Nucleus accumbens (tissue), 56 donors: Measurements from ENCODE around the gene ATG9A.
"Not testable (repeated sequence)": the region's sequence is repeated elsewhere in the genome, so short reads cannot be mapped to it uniquely, and the experiment has no call there.

Experiments used
- DNase-seq, 56 donors: peaks; one replicate each; lab custom pipeline; 2025; lab: John Stamatoyannopoulos, UW

Gene ATG9A

GRCh38 chr2:219207134-219207883, 22.1 kb downstream of the ATG9A start:
- peak in 1 of 56 donors; percentile 78 for DNase-seq

- DNase-seq, result peak; percentile 54 to 97 (median 91)
Observed at GRCh38 chr2:219206328-219207133, 22.9 kb downstream of the ATG9A start, which contains the start of gene ZFAND2B. ZFAND2B (plus strand) TSS chr2:219206782; CDS start chr2:219206988, 206 bp downstream.

DNA sequence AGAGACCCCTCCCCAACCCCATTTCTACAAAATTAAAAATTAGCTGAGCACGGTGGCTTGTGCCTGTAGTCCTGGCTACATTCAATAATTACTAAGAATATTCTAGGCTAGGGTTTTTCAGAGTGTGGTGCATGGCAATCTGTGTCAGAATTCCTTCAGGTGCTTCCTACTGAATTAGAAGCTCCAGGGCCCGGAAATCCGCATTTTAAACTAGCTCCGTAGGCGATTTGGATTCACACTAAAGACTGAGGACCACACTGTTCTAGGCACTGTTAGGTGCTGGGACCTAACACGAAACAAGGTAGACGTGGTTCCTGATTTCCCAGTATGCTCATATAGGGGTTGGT, 23.5 kb downstream of the ATG9A start:
- no peak for DNase-seq

DNA sequence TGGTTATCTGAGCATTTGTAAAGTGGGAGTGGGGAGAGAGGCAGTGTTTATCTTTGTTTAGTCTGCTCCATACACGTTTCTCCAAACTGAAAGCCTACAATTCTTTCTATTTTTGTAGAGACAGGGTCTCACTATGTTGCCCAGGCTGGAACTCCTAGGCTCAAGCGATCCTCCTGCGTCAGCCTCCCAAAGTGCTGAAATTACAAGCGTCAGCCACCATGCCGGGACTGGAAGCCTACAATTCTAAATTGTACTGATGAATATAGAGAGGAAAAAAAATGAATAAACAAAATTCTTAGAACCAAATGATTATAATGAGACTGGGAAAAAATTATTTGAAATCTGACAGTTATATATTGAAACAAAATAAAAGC, 24.3 kb downstream of the ATG9A start:
- DNase-seq, result no peak

- no peak for DNase-seq
Observed at GRCh38 chr2:219204425-219205164, 24.8 kb downstream of the ATG9A start.

GRCh38 chr2:219201331-219201730, 28.1 kb downstream of the ATG9A start:
- DNase-seq, result not testable (repeated sequence)

DNA sequence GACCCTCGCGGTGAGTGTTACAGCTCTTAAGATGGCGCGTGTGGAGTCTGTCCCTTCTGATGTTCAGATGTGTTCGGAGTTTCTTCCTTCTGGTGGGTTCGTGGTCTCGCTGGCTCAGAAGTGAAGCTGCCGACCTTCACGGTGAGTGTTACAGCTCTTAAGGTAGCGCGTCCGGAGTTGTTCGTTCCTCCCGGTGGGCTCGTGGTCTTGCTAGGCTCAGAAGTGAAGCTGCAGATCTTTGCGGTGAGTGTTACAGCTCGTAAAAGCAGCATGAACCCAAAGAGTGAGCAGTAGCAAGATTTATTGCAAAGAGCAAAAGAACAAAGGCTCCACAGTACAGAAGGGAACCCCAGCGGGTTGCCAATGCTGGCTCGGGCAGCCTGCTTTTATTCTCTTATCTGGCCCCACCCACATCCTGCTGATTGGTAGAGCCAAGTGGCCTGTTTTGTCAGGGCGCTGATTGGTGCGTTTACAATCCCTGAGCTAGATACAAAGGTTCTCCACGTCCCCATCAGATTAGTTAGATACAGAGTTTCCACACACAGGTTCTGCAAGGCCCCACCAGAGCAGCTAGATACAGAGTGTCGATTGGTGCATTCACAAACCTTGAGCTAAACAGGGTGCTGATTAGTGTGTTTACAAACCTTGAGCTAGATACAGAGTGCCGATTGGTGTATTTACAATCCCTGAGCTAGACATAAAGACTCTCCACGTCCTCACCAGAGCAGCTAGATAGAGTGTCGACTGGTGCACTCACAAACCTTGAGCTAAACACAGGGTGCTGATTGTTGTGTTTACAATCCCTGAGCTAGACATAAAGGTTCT, 28.7 kb downstream of the ATG9A start:
- peak in 2 of 56 donors; percentile 2 to 11 for DNase-seq

- DNase-seq, result no peak
Observed at GRCh38 chr2:219199470-219200211, 29.8 kb downstream of the ATG9A start.

- no peak for DNase-seq
Observed at GRCh38 chr2:219198974-219199373, 30.5 kb downstream of the ATG9A start.

DNA sequence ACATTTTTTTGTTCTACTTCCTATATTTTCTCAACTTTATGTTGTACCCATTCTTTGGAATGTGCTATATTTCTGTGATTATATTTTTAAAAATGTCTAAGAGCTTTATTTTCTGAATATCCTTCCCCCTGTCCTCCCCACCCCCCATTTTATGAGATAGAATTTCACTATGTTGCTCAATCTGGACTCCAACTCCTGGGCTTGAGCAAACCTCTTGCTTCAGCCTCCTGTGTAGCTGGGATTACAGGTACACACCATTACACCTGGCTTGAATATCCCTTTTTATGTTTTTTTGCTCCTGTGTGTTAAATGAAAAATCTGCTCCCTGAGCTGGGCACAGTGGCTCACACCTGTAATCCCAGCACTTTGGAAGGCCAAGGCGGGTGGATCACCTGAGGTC, 32.0 kb downstream of the ATG9A start:
- DNase-seq, result no peak

DNA sequence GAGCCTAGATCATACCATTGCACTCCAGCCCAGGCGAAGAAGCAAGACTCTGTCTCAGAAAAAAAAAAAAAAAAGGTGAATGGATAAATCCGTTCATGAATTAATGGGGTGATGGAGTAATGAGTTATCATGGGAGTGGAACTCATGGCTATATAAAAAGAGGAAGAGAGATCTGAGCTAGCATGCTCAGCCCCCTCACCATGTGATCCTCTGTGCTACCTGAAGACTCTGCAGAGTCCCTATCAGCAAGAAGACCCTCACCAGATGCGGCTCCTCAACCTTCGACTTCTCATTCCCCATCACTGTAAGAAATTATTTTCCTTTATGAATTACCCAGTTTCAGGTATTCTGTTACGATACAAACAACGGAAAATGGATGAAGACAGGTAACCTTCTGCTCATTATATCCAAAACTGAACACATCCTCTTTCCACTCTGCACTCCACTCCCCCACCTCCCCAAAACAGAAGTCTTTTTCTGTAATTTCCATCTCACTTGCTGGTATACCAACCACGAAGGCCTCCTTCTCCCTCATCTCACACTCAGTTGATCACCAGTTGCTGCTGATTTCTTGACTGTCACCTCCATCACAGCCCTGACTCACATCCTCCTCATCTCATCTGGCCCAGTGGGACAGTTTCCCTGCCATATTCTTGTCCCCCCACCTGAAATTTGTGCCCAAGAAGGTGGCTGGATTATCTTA, 42.5 kb downstream of the ATG9A start:
- DNase-seq, result no peak

DNA sequence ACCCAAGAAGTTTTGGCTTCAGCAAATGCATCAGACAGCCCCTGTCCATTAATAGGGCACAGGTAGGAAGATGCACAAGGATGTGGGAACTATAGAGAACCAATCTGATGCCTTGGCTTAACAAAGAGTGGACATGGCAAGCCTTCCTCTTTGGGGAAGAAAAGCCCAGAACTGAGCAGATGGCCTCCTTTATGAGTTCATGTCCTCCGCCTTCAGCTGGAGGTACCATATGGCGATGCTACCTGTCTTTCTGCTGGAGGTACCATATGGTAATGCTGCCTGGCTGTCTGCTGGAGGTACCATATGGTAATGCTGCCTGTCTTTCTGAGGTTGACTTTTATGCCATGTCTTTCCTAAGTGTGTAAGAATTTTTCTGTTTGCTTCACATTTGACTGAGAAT, 45.3 kb downstream of the ATG9A start:
- DNase-seq, result no peak

DNA sequence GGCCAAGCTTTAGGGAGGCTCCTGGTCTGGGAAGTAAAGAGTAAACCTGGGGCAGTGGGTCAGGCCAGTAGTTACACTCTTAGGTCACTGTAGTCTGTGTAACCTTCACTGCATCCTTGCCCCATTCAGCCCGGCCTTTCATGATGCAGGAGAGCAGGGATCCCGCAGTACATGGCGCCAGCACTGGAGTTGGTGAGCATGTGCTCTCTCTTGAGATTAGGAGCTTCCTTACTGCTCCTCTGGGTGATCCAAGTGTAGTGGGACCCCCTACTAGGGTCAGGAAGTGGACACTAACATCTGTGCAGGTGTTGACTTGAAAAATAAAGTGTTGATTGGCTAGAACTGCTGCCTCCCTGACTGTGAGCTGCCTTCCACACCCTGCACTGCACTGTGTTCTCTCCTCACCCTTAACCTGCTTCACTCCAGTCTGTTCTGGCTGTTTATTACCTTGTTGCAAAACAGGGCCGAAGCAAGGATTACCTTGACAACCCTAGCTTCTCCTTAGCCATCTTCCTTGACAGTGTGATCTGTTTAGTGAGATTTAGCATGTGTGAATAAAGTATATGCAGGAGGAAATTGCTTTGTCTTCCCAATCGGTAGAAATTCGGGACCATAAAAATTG, 46.2 kb downstream of the ATG9A start:
- no peak for DNase-seq

- no peak for DNase-seq
Observed at GRCh38 chr2:219182331-219183150, 46.9 kb downstream of the ATG9A start.

DNA sequence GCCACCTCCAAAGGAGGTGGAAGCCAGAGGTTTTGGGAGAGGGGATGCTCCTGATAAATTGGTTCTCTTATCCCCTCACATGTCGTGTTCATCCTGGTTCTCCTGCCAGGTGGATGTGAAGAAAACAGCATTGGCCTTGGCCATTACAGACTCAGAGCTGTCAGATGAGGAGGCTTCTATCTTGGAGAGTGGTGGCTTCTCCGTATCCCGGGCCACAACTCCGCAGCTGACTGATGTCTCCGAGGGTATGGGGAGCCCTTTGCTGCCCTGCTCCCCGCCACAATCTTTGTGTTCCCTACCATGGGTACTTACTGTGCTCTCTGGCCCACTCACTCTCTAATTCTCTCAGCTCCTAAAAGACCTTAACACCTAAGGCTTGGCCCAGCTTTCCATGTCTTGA, 47.9 kb downstream of the ATG9A start:
- no peak for DNase-seq

- DNase-seq, result no peak
Observed at GRCh38 chr2:219180961-219181360, 48.5 kb downstream of the ATG9A start.

DNA sequence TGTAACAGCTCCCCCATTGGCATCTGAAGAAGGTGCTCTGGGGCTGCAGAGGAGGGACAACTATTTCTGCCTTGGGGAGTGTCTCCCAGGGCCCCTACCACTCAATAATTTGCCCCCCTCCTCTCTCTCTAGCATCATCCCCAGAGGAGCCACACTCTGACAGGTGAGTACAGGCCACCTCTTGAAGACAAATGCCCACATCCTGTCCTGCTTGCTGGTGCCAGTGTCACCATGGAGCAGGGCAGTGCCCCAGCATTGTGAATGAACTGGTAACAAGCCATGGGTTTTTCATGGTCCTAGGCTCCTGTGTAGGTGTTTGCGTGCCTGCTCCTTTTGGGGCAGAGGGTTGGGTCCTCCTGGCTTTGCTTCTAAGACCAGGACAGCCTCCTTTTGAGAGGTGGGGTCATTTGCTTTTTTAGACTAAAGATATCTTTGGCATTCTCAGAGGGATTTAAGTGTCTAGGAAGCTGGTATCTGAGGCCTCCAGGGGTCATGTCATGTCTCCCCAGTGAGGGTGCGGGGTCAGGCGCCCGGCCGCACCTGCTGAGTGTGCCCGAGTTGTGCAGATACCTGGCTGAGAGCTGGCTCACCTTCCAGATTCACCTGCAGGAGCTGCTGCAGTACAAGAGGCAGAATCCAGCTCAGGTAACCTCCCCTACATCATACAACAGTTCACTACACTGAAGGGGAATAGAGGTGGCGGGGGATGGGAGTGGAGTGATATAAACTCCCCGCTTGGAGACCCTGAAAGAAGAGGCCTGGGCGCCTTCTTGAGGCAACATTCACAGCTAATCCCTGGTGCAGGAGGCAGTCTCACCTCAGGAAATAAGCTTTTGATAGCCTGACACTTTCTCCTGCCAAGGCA, 49.6 kb downstream of the ATG9A start:
- no peak for DNase-seq
